ENCODE results near the gene MOK.
A peak's percentile ranks its signal among the peaks of the same experiment; 100 is the strongest.

MOK gene

DNA sequence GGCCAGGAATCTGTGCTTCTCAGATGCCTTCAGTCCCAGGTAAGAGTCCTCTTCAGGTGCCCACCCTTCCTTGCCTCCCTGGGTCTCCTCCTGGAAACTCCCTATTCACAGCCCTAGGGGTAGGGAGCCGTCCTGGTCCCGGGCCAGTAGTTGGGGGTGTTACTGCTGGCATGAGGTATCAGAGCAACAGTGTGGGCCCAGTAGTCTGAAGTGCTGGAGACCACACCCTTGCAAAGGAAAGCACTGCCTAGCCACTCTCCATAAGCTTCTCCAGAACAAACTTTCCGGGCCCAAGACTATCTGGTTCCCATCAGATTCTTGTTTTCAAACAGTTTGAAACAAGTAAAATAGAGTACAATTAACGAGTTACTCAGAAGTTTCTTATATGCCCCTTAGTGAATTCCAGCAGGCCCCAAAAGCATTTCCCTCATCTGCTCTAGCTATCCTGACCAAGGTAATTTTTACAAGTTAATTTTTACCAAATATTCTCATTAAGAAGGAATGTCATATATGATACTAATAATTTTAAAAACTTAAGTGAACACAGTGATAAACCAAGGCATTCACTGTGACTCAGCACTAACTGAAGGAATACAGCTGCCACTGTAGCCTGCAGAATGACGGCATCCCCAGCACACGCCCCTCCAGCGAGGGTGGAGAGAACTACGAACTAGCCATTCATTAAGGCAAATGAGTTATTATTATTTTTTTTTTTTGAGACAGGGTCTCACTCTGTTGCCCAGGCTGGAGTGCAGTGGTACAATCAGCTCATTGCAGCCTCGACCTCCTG, 49.4 kb downstream of the MOK start:
- DNase-seq (ENCODE audit: low read depth): peak; percentile 83
- TF ChIP-seq, protein P1, sequence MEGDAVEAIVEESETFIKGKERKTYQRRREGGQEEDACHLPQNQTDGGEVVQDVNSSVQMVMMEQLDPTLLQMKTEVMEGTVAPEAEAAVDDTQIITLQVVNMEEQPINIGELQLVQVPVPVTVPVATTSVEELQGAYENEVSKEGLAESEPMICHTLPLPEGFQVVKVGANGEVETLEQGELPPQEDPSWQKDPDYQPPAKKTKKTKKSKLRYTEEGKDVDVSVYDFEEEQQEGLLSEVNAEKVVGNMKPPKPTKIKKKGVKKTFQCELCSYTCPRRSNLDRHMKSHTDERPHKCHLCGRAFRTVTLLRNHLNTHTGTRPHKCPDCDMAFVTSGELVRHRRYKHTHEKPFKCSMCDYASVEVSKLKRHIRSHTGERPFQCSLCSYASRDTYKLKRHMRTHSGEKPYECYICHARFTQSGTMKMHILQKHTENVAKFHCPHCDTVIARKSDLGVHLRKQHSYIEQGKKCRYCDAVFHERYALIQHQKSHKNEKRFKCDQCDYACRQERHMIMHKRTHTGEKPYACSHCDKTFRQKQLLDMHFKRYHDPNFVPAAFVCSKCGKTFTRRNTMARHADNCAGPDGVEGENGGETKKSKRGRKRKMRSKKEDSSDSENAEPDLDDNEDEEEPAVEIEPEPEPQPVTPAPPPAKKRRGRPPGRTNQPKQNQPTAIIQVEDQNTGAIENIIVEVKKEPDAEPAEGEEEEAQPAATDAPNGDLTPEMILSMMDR (IDR thresholded peaks at IDR 0.05; ENCODE audit: low read length, missing control alignments): no peak
- H3K4me3 ChIP-seq (replicated peaks; ENCODE audit: low read depth, low read length): no peak overlapping the region

DNA sequence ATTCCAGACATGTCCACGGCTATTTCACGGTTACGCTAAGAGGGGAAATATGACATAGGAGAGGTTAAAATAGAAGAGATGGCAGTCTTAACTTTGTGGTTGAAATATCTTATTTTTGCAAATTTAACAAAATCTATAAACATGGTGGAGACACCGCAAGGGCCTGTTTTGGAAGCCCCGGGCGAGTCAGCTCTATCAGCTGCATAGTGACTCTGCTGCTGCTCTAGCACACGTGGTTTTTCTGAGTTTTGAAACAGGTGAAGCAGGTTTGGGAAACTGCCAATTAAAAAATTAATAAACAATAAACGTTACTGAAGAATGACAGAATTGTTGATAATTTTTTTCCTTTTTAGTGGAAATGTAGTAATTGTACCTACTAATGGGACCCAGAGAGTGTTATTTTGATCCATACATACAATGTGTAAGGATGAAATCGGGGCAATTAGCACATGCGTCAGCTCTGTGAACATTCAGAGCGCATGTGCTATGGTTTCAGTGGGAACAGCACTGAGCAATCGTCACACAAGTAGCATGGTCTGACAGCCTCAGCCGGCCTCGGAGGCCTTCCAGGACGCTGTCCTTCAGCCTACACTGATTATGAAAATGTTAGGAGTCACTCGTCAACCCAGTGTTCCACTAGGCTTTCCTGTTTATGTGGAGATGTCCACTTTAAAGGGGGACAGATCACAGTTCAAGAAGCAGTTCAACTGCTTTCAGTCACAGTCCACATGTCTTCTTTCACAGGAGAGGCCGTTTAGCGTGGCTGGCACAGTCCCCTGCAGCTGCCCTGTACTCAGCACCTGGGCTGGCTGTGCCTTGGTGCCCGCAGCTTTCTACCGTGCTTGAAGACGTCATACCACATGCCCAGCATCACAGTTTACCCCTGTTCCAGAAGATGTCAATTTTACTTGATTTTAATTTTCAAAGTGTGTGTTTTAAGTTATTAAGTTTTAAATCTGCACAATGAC, 51.8 kb downstream of the MOK start:
- TF ChIP-seq, protein P1 (IDR thresholded peaks at IDR 0.05; ENCODE audit: low read length, missing control alignments): no peak
- no peak for DNase-seq (ENCODE audit: low read depth)

GRCh38 chr14:102251161-102251560, 53.8 kb downstream of the MOK start:
- TF ChIP-seq, protein P1 (IDR thresholded peaks at IDR 0.05; ENCODE audit: low read length, missing control alignments): no peak
- DNase-seq (ENCODE audit: low read depth): no peak
- no peak overlapping the region for H3K4me3 ChIP-seq (replicated peaks; ENCODE audit: low read depth, low read length)

More for the DNA sequence above, 51.8 kb downstream of the MOK start:
- H3K4me3 ChIP-seq (replicated peaks; ENCODE audit: low read depth, low read length): no peak overlapping the region

DNA sequence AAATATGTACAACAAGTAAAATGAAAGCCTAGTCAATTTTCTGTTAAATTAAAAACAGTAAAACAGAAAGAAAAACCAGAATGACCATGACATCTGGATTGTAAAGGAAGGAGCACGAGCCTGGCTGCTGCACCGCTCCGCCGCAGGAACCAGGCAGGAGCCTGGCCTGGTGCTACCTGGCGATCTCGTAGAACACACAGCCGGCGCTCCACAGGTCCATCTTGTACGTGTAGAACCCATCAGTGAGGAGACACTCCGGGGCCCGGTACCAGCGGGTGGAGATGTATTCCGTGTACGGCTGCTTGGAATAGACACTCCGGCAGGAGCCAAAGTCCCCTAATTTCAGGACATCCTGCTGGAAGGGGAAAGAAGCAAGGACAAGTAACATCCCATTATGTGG, 54.3 kb downstream of the MOK start:
- DNase-seq (ENCODE audit: low read depth): no peak
- no peak overlapping the region for H3K4me3 ChIP-seq (replicated peaks; ENCODE audit: low read depth, low read length)
- TF ChIP-seq, protein P1 (IDR thresholded peaks at IDR 0.05; ENCODE audit: low read length, missing control alignments): no peak

GRCh38 chr14:102249981-102250380, 55.0 kb downstream of the MOK start:
- DNase-seq (ENCODE audit: low read depth): no peak
- no peak overlapping the region for H3K4me3 ChIP-seq (replicated peaks; ENCODE audit: low read depth, low read length)
- TF ChIP-seq, protein P1 (IDR thresholded peaks at IDR 0.05; ENCODE audit: low read length, missing control alignments): no peak

- H3K4me3 ChIP-seq (replicated peaks; ENCODE audit: low read depth, low read length): no peak overlapping the region
- TF ChIP-seq, protein P1 (IDR thresholded peaks at IDR 0.05; ENCODE audit: low read length, missing control alignments): no peak
- peak; percentile 63 for DNase-seq (ENCODE audit: low read depth)
Measured at GRCh38 chr14:102249041-102249440, 55.9 kb downstream of the MOK start.

All from fibroblast of pulmonary artery (primary cell).